Thoracic aorta (tissue), 2 donors: Measurements from ENCODE around the gene ZNF555. TPM values are rescaled to one million over a fixed set of nuclear protein-coding genes. Genes with fewer than 3 reads are reported as not detected.
A peak's percentile ranks its signal among the peaks of the same experiment; 100 is the strongest.
"Not testable (repeated sequence)": the region's sequence is repeated elsewhere in the genome, so short reads cannot be mapped to it uniquely, and the experiment has no call there.

Experiments used
- ATAC-seq: fragments of 150-250 bp; one replicate; pipeline ENCODE4 v1.8.0; 2017; ENCODE audit warnings: low read depth; ENCODE audit not compliant: insufficient number of reproducible peaks, low FRiP score
- DNase-seq: peaks from one replicate; pipeline ENCODE4 v3.0.0-alpha.2; 2020; ENCODE audit warnings: low spot score
- H3K27ac ChIP-seq, 2 donors: fragments of 200-600 bp; sonication (generic); 1 replicate in 1 of 2; 2 replicates in 1 of 2; pipeline ENCODE4 v1.5.1; 2016; ENCODE audit warnings: mild to moderate bottlenecking in 2 of 2, moderate library complexity in 2 of 2
- H3K27me3 ChIP-seq: fragments of 200-600 bp; sonication (generic); replicated peaks from 2 replicates; pipeline ENCODE4 v1.6.0; 2016; ENCODE audit warnings: mild to moderate bottlenecking; ENCODE audit not compliant: insufficient read depth
- H3K36me3 ChIP-seq: fragments of 200-600 bp; sonication (generic); one replicate; pipeline ENCODE4 v1.5.1; 2016
- H3K4me1 ChIP-seq, 2 donors: fragments of 200-600 bp; sonication (generic); 1 replicate in 1 of 2; 2 replicates in 1 of 2; pipeline versions ENCODE4 v1.5.1 to v1.6.0; 2016; ENCODE audit warnings: low read depth in 2 of 2, mild to moderate bottlenecking in 1 of 2; ENCODE audit not compliant: control insufficient read depth in 1 of 2
- H3K4me3 ChIP-seq: fragments of 200-600 bp; sonication (generic); 2 replicates; pipeline ENCODE4 v1.5.1; 2016; ENCODE audit warnings: mild to moderate bottlenecking
- H3K9me3 ChIP-seq: fragments of 200-600 bp; sonication (generic); 2 replicates; pipeline ENCODE4 v1.5.1; 2016
- total RNA-seq, 2 donors: library from RNA; depleted of rRNA; stranded (reverse); fragments of >200 nt; gene quantifications; one replicate each; pipeline versions ENCODE4 v1.1.0 to v1.2.3, GENCODE V29; 2016
- TF ChIP-seq, protein P1 (sequence below): fragments of 200-600 bp; sonication (generic); IDR thresholded peaks from one replicate; pipeline ENCODE4 v1.5.1; 2019; ENCODE audit warnings: antibody characterized with exemption

ZNF555 gene
- total RNA-seq, 2 donors from 2014 or later: 5.4 to 12.5 TPM

DNA sequence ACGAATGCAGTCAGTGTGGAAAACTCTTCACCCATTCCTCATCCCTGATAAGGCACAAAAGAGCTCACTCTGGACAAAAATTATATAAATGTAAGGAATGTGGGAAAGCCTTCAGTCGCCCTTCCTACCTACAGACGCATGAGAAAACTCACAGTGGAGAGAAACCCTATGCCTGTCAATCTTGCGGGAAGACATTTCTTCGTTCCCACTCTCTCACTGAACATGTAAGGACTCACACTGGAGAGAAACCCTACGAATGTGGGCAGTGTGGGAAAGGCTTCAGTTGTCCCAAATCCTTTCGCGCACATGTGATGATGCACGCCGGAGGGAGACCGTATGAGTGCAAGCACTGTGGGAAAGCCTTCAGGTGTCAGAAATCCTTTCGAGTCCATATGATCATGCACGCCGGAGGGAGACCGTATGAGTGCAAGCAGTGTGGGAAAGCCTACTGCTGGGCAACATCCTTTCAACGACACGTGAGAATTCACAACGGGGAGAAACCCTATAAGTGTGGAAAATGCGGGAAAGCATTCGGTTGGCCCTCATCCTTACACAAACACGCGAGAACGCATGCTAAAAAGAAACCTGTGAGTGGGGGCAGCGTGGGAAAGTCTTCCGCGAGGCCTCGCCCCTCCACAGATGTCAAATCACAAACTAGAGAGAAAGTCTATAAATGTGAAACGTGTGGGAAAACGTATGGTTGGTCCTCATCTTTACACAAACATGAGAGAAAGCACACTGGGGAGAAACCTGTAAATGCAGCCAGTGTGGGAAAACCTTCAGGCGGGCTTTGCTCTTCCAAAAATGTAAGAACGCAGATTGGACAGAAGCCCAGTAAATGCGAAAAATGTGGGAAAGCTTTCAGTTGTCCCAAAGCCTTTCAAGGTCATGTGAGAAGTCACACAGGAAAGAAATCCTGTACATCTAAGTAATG lies 36.4 kb downstream of the ZNF555 start:
- Histone ChIP-seq H3K27me3 (no peaks in the 10 kb centered on the region), H3K4me1 (no peaks in the 10 kb centered on the region), H3K9me3 (peaks cover 19% of the 10 kb centered on the region), H3K4me3 (no peak overlapping the region), H3K27ac (no peak overlapping the region), H3K36me3 (no peaks in the 10 kb centered on the region)
- DNase-seq (no peak), ATAC-seq (no peak)
- TF ChIP-seq, protein P1, sequence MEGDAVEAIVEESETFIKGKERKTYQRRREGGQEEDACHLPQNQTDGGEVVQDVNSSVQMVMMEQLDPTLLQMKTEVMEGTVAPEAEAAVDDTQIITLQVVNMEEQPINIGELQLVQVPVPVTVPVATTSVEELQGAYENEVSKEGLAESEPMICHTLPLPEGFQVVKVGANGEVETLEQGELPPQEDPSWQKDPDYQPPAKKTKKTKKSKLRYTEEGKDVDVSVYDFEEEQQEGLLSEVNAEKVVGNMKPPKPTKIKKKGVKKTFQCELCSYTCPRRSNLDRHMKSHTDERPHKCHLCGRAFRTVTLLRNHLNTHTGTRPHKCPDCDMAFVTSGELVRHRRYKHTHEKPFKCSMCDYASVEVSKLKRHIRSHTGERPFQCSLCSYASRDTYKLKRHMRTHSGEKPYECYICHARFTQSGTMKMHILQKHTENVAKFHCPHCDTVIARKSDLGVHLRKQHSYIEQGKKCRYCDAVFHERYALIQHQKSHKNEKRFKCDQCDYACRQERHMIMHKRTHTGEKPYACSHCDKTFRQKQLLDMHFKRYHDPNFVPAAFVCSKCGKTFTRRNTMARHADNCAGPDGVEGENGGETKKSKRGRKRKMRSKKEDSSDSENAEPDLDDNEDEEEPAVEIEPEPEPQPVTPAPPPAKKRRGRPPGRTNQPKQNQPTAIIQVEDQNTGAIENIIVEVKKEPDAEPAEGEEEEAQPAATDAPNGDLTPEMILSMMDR: no peak

GRCh38 chr19:2883686-2884439 lies 42.6 kb downstream of the ZNF555 start:
- H3K27ac ChIP-seq: no peak overlapping the region
- no peaks in the 10 kb centered on the region for H3K27me3 ChIP-seq
- ATAC-seq (no peak), DNase-seq (no peak)
- H3K9me3 ChIP-seq: no peaks in the 10 kb centered on the region
- no peaks in the 10 kb centered on the region for H3K4me1 ChIP-seq
- H3K36me3 ChIP-seq: no peaks in the 10 kb centered on the region
- TF ChIP-seq, protein P1: no peak
- H3K4me3 ChIP-seq: no peak overlapping the region

- Histone ChIP-seq H3K9me3 (no peaks in the 10 kb centered on the region), H3K27ac (no peak overlapping the region), H3K27me3 (no peaks in the 10 kb centered on the region), H3K36me3 (no peaks in the 10 kb centered on the region), H3K4me3 (no peak overlapping the region), H3K4me1 (no peaks in the 10 kb centered on the region)
- TF ChIP-seq, protein P1: no peak
- DNase-seq: no peak
- no peak for ATAC-seq
Measured at GRCh38 chr19:2885736-2886135, 44.5 kb downstream of the ZNF555 start.

GRCh38 chr19:2887391-2887914 lies 46.2 kb downstream of the ZNF555 start:
- H3K4me1 ChIP-seq: no peaks in the 10 kb centered on the region
- ATAC-seq: no peak
- no peak overlapping the region for H3K27ac ChIP-seq
- H3K36me3 ChIP-seq: no peaks in the 10 kb centered on the region
- H3K4me3 ChIP-seq: no peak overlapping the region
- H3K9me3 ChIP-seq: no peaks in the 10 kb centered on the region
- TF ChIP-seq, protein P1: peak; percentile 63
- no peak for DNase-seq
- no peaks in the 10 kb centered on the region for H3K27me3 ChIP-seq

GRCh38 chr19:2888731-2889224 lies 47.5 kb downstream of the ZNF555 start:
- Histone ChIP-seq H3K9me3 (no peaks in the 10 kb centered on the region), H3K4me1 (no peaks in the 10 kb centered on the region), H3K27me3 (no peaks in the 10 kb centered on the region), H3K36me3 (no peaks in the 10 kb centered on the region), H3K27ac (no peak overlapping the region), H3K4me3 (no peak overlapping the region)
- no peak for DNase-seq
- no peak for ATAC-seq
- TF ChIP-seq, protein P1: no peak

- ATAC-seq, H3K27me3 ChIP-seq, DNase-seq, H3K9me3 ChIP-seq, H3K4me3 ChIP-seq, H3K4me1 ChIP-seq, H3K27ac ChIP-seq, H3K36me3 ChIP-seq: not testable (repeated sequence)
Measured at GRCh38 chr19:2890531-2890930, 49.3 kb downstream of the ZNF555 start.
